HG02798 (cell line): ENCODE data around the gene CCR5.
A peak's percentile ranks its signal among the peaks of the same experiment; 100 is the strongest.
"Not testable (repeated sequence)": the region's sequence is repeated elsewhere in the genome, so short reads cannot be mapped to it uniquely, and the experiment has no call there.

Source experiments
- ATAC-seq: cut with Tn5 transposase; IDR thresholded peaks from one replicate; pipeline ENCODE4 v1.9.1; 2021; ENCODE audit warnings: mild to moderate bottlenecking; ENCODE audit not compliant: unreplicated experiment, poor library complexity

The CCR5 gene

GRCh38 chr3:46370839-46371518 is at the start of gene CCR5:
Gene CCR5 (plus strand): TSS chr3:46370946. CDS start chr3:46372903, 1,957 bp downstream.
- ATAC-seq, result no peak

- ATAC-seq, result no peak
Measured at GRCh38 chr3:46321461-46322104, 49.2 kb upstream of the CCR5 start.

GRCh38 chr3:46324036-46324435 is 46.7 kb upstream of the CCR5 start:
- no peak for ATAC-seq

- ATAC-seq, result no peak
Measured at GRCh38 chr3:46325645-46326300, 45.0 kb upstream of the CCR5 start.

- not testable (repeated sequence) for ATAC-seq
Measured at GRCh38 chr3:46330676-46331075, 40.1 kb upstream of the CCR5 start.

GRCh38 chr3:46334741-46335478 is 35.8 kb upstream of the CCR5 start:
- ATAC-seq, result no peak

- ATAC-seq, result no peak
Measured at GRCh38 chr3:46335541-46335940, 35.2 kb upstream of the CCR5 start.

- ATAC-seq, result no peak
Measured at GRCh38 chr3:46337911-46338310, 32.8 kb upstream of the CCR5 start.

- ATAC-seq, result no peak
Measured at GRCh38 chr3:46338840-46339239, 31.9 kb upstream of the CCR5 start.

- ATAC-seq, result no peak
Measured at GRCh38 chr3:46344476-46344875, 26.3 kb upstream of the CCR5 start.

- ATAC-seq, result no peak
Measured at GRCh38 chr3:46348823-46349482, 21.8 kb upstream of the CCR5 start.

GRCh38 chr3:46349484-46350261 is 21.1 kb upstream of the CCR5 start:
- peak; percentile 72 for ATAC-seq

- ATAC-seq, result peak; percentile 22
Measured at GRCh38 chr3:46350262-46350565, 20.5 kb upstream of the CCR5 start.

- ATAC-seq, result no peak
Measured at GRCh38 chr3:46351646-46352045, 19.1 kb upstream of the CCR5 start.

GRCh38 chr3:46353090-46353489 is 17.7 kb upstream of the CCR5 start:
- no peak for ATAC-seq

GRCh38 chr3:46353647-46354410 is 16.9 kb upstream of the CCR5 start, which contains the start of gene CCR2:
Gene CCR2 (plus strand): TSS chr3:46354111. CDS start chr3:46357528, 3,417 bp downstream.
- ATAC-seq, result no peak

GRCh38 chr3:46354478-46354877 is 16.3 kb upstream of the CCR5 start:
- ATAC-seq, result no peak

- ATAC-seq, result no peak
Measured at GRCh38 chr3:46354984-46355383, 15.8 kb upstream of the CCR5 start.

- ATAC-seq, result no peak
Measured at GRCh38 chr3:46356276-46356675, 14.5 kb upstream of the CCR5 start.
